Tibial artery (tissue), 4 donors: ENCODE measurements around the gene CCDC152.

ENCODE experiments used
- DNase-seq, 2 donors: peaks; one replicate each; pipeline ENCODE4 v3.0.0-alpha.2; 2019
- H3K27ac ChIP-seq, 2 donors: fragments of 200-600 bp; sonication (generic) in 1 of 2; 1 replicate in 1 of 2; 2 replicates in 1 of 2; pipeline ENCODE4 v1.5.1; 2018 to 2019; ENCODE audit warnings: mild to moderate bottlenecking in 1 of 2
- H3K27me3 ChIP-seq, 2 donors: fragments of 200-600 bp; sonication (generic) in 1 of 2; one replicate each; pipeline versions ENCODE4 v1.5.1 to v1.6.0; 2016 to 2019
- H3K36me3 ChIP-seq, 3 donors: fragments of 200-600 bp; sonication (generic) in 2 of 3; one replicate each; pipeline ENCODE4 v1.5.1; 2016 to 2019; ENCODE audit warnings: mild to moderate bottlenecking in 2 of 3
- H3K4me1 ChIP-seq, 4 donors: fragments of 200-600 bp; sonication (generic) in 2 of 4; 1 replicate in 3 of 4; 2 replicates in 1 of 4; pipeline ENCODE4 v1.5.1; 2016 to 2019
- H3K4me3 ChIP-seq, 2 donors: fragments of 200-600 bp; sonication (generic) in 1 of 2; 1 replicate in 1 of 2; 2 replicates in 1 of 2; pipeline ENCODE4 v1.5.1; 2018 to 2019; ENCODE audit warnings: mild to moderate bottlenecking in 2 of 2
- H3K9me3 ChIP-seq, 3 donors: fragments of 200-600 bp; sonication (generic) in 1 of 3; one replicate each; pipeline ENCODE4 v1.5.1; 2016 to 2019
- intact Hi-C: fragments of 100-400 bp; cut with DNase I; formaldehyde crosslinking; loops from one replicate; pipeline ENCODE4 v1.15.0; 2023; ENCODE audit warnings: low total_unique reads
- TF ChIP-seq, protein P1 (sequence below), 2 experiments: fragments of 200-600 bp in 1 of 2; fragments of 450-650 bp in 1 of 2; IDR thresholded peaks; one replicate each; pipeline ENCODE4 v1.5.1; 2017 to 2019; ENCODE audit warnings: antibody characterized with exemption in 2 of 2, mild to moderate bottlenecking in 1 of 2, moderate library complexity in 1 of 2

Gene CCDC152

GRCh38 chr5:42822548-42822947, 65.9 kb downstream of the CCDC152 start:
- Histone ChIP-seq H3K9me3 (no peaks in the 10 kb centered on the region), H3K27me3 (no peaks in the 10 kb centered on the region), H3K4me1 (no peaks in the 10 kb centered on the region), H3K36me3 (no peaks in the 10 kb centered on the region), H3K27ac (no peak overlapping the region), H3K4me3 (no peak overlapping the region)
- no peak for DNase-seq
- TF ChIP-seq, protein P1, sequence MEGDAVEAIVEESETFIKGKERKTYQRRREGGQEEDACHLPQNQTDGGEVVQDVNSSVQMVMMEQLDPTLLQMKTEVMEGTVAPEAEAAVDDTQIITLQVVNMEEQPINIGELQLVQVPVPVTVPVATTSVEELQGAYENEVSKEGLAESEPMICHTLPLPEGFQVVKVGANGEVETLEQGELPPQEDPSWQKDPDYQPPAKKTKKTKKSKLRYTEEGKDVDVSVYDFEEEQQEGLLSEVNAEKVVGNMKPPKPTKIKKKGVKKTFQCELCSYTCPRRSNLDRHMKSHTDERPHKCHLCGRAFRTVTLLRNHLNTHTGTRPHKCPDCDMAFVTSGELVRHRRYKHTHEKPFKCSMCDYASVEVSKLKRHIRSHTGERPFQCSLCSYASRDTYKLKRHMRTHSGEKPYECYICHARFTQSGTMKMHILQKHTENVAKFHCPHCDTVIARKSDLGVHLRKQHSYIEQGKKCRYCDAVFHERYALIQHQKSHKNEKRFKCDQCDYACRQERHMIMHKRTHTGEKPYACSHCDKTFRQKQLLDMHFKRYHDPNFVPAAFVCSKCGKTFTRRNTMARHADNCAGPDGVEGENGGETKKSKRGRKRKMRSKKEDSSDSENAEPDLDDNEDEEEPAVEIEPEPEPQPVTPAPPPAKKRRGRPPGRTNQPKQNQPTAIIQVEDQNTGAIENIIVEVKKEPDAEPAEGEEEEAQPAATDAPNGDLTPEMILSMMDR (IDR thresholded peaks at IDR 0.05): no peak
- intact Hi-C loops: no loop called here

DNA sequence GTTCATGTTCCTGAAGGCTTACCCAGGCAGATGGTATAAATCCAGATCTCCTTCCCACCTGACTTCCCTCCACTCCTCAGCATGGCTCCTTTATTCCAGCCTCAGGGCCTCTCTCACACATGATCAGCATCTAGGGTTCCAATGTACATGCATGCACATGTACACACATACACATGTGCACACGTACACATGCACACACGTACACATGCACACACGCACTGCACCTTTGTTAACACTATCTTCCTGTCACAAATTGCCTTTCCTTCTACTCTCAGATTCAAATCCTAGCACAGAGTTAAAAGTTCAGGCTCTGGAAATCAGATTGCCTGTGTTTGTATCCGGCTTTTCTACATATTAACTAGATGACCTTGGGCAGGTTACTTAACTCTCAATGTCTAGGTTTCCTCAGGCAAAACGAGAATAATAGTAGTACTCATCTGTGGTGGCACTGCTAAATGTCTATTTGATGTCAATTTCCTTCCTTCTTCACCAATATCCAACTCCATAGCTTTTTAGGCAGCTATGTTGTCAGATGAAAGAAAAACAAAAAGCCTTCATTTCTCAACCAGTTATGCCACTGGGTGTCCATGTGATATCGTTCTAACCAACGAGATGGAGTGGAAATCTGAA, 67.8 kb downstream of the CCDC152 start:
- no peak overlapping the region for H3K27ac ChIP-seq
- intact Hi-C loops: no loop called here
- no peaks in the 10 kb centered on the region for H3K36me3 ChIP-seq
- no peak for DNase-seq
- H3K27me3 ChIP-seq: no peaks in the 10 kb centered on the region
- no peaks in the 10 kb centered on the region for H3K9me3 ChIP-seq
- H3K4me3 ChIP-seq: no peak overlapping the region
- TF ChIP-seq, protein P1 (IDR thresholded peaks at IDR 0.05): no peak
- H3K4me1 ChIP-seq: no peaks in the 10 kb centered on the region

DNA sequence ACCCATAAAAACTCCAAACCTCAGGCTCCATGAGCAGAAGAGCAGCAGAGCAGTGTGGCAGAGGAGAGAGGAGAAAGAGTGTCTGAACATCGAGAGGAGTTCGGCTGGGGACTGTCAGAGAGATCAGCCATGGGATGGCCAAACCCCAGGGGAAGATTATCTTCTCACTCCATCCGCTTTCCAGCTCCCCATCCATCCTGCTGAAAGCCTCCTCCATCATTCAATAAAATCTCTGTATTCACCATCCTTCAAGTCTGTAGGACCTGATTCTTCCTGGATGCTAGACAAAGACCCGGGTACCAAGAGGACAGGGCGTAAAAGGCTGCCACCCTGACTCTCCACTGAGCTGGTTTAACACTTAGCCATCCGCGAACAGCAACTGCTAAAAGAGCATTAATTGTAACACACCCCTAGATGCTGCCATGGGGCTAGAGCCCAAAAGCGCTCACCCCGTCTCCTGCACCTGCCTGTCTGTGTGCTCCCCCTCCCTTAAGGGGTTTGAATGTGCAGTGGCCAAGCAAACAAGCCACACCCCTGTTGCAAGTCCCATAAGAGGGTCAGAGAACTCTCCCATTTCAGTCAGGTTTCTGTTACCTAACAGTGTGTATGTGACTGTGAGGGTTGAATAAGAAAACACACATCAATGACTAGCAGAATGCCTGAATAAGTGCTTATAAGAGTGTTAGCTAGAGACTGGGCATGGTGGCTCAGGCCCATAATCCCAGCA, 69.0 kb downstream of the CCDC152 start:
- intact Hi-C loops: no loop called here
- Histone ChIP-seq H3K27me3 (no peaks in the 10 kb centered on the region), H3K9me3 (no peaks in the 10 kb centered on the region), H3K27ac (no peak overlapping the region), H3K36me3 (no peaks in the 10 kb centered on the region), H3K4me1 (no peaks in the 10 kb centered on the region), H3K4me3 (no peak overlapping the region)
- TF ChIP-seq, protein P1 (IDR thresholded peaks at IDR 0.05): no peak
- no peak for DNase-seq

- Histone ChIP-seq H3K9me3 (no peaks in the 10 kb centered on the region), H3K27ac (no peak overlapping the region), H3K36me3 (no peaks in the 10 kb centered on the region), H3K4me1 (no peaks in the 10 kb centered on the region), H3K27me3 (no peaks in the 10 kb centered on the region), H3K4me3 (no peak overlapping the region)
- TF ChIP-seq, protein P1 (IDR thresholded peaks at IDR 0.05): no peak
- DNase-seq: no peak
- intact Hi-C loops: no loop called here
These were observed 70.3 kb downstream of the CCDC152 start for GRCh38 chr5:42826757-42827515.

- no peak for DNase-seq
- Histone ChIP-seq H3K27me3 (no peaks in the 10 kb centered on the region), H3K27ac (no peak overlapping the region), H3K4me1 (no peaks in the 10 kb centered on the region), H3K36me3 (no peaks in the 10 kb centered on the region), H3K4me3 (no peak overlapping the region), H3K9me3 (no peaks in the 10 kb centered on the region)
- intact Hi-C loops: no loop called here
- TF ChIP-seq, protein P1 (IDR thresholded peaks at IDR 0.05): no peak
These were observed 72.1 kb downstream of the CCDC152 start for GRCh38 chr5:42828671-42829070.
